Measurements from ENCODE around the gene PLCB4. TPM values are rescaled to one million over a fixed set of nuclear protein-coding genes. Genes with fewer than 3 reads are reported as not detected.

The PLCB4 gene
- total RNA-seq, 1 experiment from 2014 or later, result 10.1 TPM

DNA sequence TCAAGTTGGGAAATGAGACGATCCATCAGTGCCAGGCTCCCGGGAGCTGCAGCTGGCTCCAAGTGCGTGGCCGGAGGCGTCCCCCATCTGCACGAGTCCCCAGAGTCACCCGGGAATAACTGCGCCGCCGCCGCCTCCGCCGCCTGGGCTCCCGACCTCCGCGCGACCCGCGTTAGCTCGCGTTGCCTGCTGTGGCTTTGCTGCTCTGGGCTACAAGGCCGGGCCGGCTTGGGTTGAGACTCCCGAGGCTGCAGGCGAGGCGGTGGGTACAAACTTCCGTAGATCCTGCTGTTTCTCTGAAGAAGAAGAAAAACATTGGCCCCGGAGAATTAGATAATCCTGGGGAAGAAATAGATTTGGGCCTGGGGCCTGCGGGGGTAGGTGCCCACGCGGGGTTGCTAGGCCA is 438.1 kb downstream of the PLCB4 start:
- Histone ChIP-seq H3K14ac (ENCODE audit: insufficient read depth, low read length) (no peak overlapping the region; the same call in 1 of the 2 replicates), H3K9me3 (ENCODE audit: control insufficient read depth, low read depth, low read length) (no peaks in the 10 kb centered on the region), H3K23ac (ENCODE audit: insufficient read length, low read depth, low read length) (no peak overlapping the region), H2BK15ac (ENCODE audit: low read depth, low read length) (no peak overlapping the region), H3K4me2 (ENCODE audit: insufficient read depth, insufficient read length, low read length) (peak overlapping the region; percentile 25), H3K4me1 (ENCODE audit: insufficient read depth, low read length) (no peaks in the 10 kb centered on the region; the same call in 1 of the 2 replicates), H3K79me1 (ENCODE audit: insufficient read depth, low read depth, low read length, poor library complexity, severe bottlenecking) (no peaks in the 10 kb centered on the region), H4K5ac (ENCODE audit: insufficient read length, low read depth, low read length) (no peak overlapping the region), H3K4ac (ENCODE audit: low read depth, low read length) (no peak overlapping the region), H2BK12ac (ENCODE audit: insufficient read length, low read depth, low read length) (no peak overlapping the region), H4K91ac (ENCODE audit: insufficient read length, low read depth, low read length) (no peak overlapping the region), H3K56ac (ENCODE audit: insufficient read length, low read depth, low read length) (no peak overlapping the region), H3K23me2 (ENCODE audit: insufficient read length, low read depth, low read length, poor library complexity, severe bottlenecking) (peaks cover 3% of the 10 kb centered on the region), H3T11ph (ENCODE audit: low read length) (no peak overlapping the region), H2AFZ (ENCODE audit: low read length) (no peak overlapping the region), H4K20me1 (ENCODE audit: control insufficient read depth, insufficient read depth, insufficient read length) (no peaks in the 10 kb centered on the region), H2AK5ac (ENCODE audit: insufficient read length, low read length) (no peak overlapping the region), H3K9ac (ENCODE audit: extremely low read depth, insufficient read length, low read length) (no peak overlapping the region), H3K18ac (ENCODE audit: insufficient read length, low read depth, low read length) (peak overlapping the region; percentile 12), H3K27me3 (ENCODE audit: insufficient read depth, low read length) (peaks cover 49% of the 10 kb centered on the region; the same call in 1 of the 2 replicates), H4K8ac (replicated peaks; ENCODE audit: insufficient read length, low read depth, low read length) (no peak overlapping the region), H2BK5ac (ENCODE audit: insufficient read length, low read length) (no peak overlapping the region), H2BK120ac (ENCODE audit: low read depth, low read length, poor library complexity, severe bottlenecking) (no peak overlapping the region), H3K27ac (ENCODE audit: insufficient read length, low read depth, low read length) (no peak overlapping the region), H3K79me2 (ENCODE audit: insufficient read depth, low read length) (no peaks in the 10 kb centered on the region), H2BK20ac (ENCODE audit: low read depth, low read length, poor library complexity, severe bottlenecking) (no peak overlapping the region)
- H3K9me3 Mint-ChIP-seq, result peaks cover 1 to 4% of the 10 kb centered on the region in 2 experiments; a peak in 1 of 5 replicates
- TF ChIP-seq, protein P1, sequence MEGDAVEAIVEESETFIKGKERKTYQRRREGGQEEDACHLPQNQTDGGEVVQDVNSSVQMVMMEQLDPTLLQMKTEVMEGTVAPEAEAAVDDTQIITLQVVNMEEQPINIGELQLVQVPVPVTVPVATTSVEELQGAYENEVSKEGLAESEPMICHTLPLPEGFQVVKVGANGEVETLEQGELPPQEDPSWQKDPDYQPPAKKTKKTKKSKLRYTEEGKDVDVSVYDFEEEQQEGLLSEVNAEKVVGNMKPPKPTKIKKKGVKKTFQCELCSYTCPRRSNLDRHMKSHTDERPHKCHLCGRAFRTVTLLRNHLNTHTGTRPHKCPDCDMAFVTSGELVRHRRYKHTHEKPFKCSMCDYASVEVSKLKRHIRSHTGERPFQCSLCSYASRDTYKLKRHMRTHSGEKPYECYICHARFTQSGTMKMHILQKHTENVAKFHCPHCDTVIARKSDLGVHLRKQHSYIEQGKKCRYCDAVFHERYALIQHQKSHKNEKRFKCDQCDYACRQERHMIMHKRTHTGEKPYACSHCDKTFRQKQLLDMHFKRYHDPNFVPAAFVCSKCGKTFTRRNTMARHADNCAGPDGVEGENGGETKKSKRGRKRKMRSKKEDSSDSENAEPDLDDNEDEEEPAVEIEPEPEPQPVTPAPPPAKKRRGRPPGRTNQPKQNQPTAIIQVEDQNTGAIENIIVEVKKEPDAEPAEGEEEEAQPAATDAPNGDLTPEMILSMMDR (conservative IDR thresholded peaks at IDR 0.05), result no peak
- no peak overlapping the region for H3K27ac Mint-ChIP-seq
- peak overlapping the region in 1 of 2 experiments; percentile 53; a peak in 2 of 5 replicates for H3K4me3 Mint-ChIP-seq
- peaks cover 17 to 24% of the 10 kb centered on the region in 2 experiments for H3K4me1 Mint-ChIP-seq
- no peaks in the 10 kb centered on the region for H3K36me3 Mint-ChIP-seq (ENCODE audit: insufficient read depth in 1 of 3, low read depth in 3 of 3)
- peak; percentile 40 for DNase-seq
- WGBS (ENCODE audit: extremely low coverage, insufficient read length, low lambda C conversion rate), result no CpG with 5 or more reads among the region's 31 CpGs
- H3K27me3 Mint-ChIP-seq (ENCODE audit: low read depth), result peaks cover 97% of the 10 kb centered on the region
